Fibroblast of skin of back (primary cell): ENCODE data around the gene TNFRSF1A.
"Not testable (repeated sequence)": the region's sequence is repeated elsewhere in the genome, so short reads cannot be mapped to it uniquely, and the experiment has no call there.

Experiments used
- DNase-seq: peaks from one replicate; pipeline ENCODE4 v3.0.0-alpha.2; 2013

Gene TNFRSF1A

GRCh38 chr12:6355491-6356373 lies 13.9 kb upstream of the TNFRSF1A start:
- DNase-seq: no peak

DNA sequence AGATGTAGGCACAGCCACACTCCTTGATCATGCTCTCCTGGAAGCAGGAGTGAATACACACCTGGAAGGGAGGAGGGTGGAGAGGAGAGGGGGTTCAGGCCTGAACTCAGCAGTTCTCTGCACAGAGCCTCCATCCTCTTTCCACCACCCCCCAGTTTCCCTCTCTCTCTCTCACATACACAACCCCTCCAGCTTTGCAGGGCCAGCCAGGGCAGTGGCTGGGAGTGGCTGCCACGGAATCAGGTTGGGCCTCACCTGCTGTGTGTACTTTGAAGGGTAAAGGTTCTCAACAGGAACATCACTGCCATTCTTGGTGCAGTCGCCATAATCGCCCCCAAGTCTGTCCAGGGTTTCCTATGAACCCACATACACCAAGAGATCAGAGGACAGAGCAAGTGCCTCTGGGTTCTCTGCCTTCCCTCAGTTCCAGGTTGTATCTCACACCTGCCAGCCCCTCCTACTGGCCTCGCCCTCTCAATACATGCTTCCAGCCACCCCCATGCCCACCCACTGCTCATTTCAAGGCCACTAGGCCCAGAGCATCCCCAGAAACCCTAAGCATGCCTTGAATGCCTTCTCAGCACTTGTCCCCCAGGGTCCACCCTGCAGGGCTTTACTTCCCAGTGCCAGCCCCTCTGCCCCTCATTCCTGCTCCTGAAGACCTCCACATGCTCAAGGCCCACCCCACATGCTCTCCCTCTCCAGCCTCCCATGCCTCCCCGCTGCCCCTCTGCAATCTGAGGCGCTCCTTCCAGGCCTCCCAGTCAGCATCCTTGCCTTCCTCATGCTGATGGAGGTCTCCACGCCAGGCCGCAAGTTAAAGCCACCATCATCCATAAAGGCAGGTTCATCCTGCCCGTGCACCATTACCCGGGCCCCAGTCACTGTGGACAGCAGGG lies 12.9 kb upstream of the TNFRSF1A start:
- no peak for DNase-seq

- no peak for DNase-seq
Observed at GRCh38 chr12:6352193-6353173, 10.6 kb upstream of the TNFRSF1A start.

GRCh38 chr12:6351622-6352021 lies 9.7 kb upstream of the TNFRSF1A start:
- no peak for DNase-seq

DNA sequence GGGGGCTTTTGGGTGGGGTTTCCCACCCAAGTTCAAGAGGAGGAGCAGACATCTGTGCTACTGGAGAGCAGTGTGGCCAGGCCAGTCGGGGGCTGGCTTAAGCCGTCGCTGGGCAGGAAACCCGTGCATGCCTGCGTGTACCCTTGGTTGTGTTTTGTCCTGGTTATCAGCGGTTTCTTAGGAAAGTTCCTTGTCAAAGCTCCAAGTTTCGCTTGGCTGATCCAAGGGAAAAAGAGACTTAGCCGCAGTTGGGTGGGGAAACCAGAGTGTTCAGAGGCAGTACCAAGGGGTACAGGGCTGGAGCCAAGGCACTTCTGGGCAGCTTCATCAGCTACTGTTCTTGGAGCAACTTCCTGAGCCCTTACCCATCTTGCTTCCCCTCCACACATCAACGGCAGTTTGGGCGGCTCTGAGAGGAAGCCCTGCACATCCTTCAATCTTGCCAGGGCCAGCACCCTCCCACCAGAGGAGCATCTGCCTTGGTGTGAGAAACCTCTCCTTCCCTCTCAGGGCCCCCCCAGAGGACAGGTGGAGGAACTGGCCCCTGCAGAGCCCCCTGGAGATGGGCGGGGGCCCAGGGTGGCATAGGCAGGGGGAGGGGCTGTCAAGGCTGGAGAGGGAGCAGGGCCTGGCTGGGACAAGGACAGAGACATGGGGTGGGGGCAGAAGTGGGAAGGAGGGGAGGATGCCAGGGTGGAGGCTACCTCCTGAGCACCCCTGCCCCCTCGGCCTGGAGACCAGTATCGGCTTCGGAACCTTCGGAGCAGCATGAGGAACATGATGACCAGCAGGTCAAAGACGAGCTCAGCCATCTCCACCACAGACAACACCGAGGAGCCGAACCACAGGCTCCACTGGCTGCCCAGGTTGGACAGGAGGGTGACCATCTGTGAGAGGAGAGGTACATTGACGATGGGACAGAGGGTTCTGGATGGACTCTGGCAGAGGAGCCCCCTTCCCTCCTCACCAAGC lies 5.8 kb upstream of the TNFRSF1A start:
- no peak for DNase-seq

DNA sequence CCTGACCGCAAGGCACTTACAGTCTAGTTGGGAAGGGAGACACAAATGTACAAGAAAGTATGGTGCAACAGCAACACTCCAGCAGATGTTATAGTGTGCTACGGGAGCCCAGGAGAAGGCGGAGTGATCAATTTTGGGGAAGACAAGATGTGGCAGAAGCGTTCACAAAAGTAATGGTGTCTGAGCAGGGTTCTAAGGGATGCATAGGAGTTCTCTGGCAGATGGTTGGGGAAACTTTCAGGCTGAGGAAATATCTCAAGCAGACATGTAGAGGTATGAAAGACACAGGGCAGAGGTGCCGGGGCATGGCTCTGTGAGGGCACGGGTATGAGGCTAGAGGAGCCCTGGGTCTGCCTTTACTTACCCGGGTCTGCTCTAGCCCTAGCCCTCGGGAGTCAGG lies 5.1 kb upstream of the TNFRSF1A start:
- DNase-seq: no peak

- DNase-seq: no peak
Observed at GRCh38 chr12:6346235-6346832, 4.5 kb upstream of the TNFRSF1A start.

DNA sequence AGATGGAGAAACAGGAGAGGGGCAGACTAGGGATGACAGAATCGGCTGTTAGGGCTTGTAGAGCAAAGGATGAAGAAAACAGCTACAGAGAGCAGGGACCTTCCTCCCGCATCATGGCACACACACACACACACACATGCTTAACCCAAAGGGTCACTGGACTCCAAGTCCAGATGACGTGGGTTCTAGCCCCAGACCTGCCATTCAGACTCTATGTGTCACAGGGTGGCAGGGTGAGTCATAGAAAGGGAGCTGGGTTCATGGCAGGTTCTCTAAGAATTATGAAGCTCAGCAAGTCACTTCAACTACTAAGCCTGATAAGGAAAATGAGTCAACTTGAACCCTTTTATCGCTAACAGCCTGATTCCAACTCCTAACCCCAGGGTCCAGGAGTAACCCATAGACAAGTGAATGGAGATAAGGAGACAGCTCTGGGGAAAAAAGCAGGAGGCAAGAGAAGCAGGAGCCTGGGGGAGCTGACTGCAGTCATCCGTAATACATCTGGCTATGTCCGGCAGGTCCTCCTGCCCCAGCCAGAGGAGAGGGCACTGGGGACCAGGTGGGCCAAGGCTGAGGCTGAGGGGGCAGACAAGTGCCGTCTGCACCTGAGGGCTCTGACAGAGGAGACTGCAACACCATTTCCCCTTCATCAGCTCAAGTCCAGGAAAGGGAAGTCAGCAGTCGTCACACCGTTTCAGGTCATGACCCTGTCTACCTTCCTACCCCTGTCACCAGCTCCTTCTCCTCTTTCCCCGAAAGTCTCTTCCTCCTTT lies 3.6 kb upstream of the TNFRSF1A start:
- DNase-seq: peak; percentile 92

DNA sequence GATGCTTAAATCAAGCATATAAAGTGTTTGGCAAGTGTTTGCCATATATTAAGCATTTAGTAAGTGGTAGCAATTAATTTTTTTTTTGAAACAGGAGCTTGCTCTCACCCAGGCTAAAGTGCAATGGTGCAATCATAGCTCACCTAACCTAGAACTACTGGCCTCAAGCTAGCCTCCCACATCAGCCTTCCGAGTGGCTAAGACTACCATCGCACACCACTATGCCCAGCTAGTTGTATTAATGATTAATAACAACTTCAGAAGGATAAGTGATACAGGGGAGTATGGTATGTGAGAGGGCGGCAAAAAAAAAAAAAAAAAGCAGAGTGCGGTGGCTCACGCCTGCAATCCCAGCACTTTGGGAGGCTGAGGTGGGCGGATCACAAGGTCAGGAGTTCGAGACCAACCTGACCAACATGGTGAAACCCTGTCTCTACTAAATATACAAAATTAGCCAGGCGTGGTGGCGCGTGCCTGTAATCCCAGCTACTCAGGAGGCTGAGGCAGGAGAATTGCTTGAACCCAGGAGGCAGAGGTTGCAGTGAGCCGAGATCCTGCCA lies 2.3 kb upstream of the TNFRSF1A start:
- not testable (repeated sequence) for DNase-seq

DNA sequence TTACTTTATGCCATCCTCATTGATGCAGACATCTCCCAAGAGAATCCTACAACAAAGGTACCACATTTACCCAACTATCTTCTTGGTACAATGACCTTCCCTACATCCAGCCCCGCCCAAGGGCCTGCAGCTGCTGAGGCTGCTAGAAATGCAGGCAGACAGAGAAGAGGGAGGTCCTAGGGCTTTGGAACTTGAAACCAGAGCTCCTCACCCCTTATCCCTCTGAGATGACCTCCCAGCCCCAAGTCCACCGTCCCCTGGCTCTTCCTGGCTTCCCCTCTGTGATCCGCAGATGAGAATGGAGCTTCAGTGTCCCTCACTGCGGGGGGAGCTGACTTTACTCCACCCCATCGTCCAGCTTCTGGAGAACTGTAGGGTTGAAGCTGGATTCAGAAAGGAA lies 1.6 kb upstream of the TNFRSF1A start:
- DNase-seq: no peak

GRCh38 chr12:6342140-6342889 lies 439 bp upstream of the TNFRSF1A start:
- no peak for DNase-seq

GRCh38 chr12:6340745-6341416 lies 995 bp downstream of the TNFRSF1A start:
- no peak for DNase-seq

- DNase-seq: peak; percentile 79
Observed at GRCh38 chr12:6340032-6340638, 1.7 kb downstream of the TNFRSF1A start.

DNA sequence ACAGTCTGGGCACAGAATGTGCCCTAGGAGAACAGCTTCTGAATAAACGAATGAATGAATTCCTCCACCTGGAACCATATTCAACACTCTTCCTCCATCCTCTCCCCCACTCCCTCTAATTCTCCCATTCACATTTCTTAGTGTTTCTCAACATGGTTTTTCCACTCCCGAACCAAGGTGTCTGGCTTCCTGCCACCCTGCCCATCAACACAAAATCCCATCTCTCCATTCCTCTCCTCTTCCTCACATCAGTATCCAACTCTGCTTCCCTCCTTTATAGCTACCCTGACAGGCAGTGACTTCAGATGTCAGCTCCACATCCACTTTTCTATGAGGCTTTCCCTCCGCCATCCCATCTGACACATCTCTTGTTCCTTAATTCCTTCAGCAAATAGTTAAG lies 2.9 kb downstream of the TNFRSF1A start:
- no peak for DNase-seq

DNA sequence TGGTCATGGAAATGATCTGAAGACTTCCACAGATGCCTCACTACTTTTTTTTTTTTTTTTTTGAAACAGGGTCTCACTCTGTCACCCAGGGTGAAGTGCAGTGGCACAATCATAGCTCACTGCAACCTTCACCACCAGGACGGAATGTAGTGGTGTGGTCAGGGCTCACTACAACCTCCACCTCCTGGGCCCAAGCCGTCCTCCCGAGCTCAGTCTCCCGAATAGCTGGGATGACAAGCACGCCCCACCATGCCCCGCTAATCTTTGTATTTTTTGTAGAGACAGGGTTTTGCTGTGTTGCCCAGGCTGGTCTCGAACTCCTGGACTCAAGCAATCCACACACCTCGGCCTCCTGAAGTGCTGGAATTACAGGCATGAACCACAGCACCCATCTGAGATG lies 3.3 kb downstream of the TNFRSF1A start:
- not testable (repeated sequence) for DNase-seq

DNA sequence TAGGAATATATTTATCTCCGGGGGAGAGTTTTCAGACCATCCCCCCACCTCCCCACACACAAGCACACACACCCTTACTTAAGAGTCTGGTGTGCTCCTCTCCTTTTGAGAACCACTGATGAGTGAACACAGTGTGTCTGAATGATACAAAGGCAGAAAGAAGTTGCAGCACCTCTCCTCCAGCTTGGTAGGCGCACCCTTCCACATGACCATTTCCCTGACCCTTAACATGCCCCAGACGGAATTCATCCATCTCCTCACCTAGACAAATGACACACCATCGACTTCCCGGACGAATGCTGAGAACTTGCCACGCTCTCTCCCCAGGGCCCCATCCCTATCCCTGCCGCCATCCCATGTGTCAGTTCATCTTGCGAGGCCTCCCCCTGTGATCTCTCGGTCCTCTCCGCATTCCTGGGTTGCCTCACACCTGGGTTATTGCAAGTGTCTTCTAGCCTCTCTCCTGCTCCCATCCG lies 3.9 kb downstream of the TNFRSF1A start:
- DNase-seq: no peak
